Muscle layer of duodenum (tissue), 2 donors: ENCODE results near the gene ARHGEF37.

ENCODE experiments used
- H3K27ac ChIP-seq: one replicate; pipeline ENCODE4 v1.7.0; 2013; ENCODE audit warnings: mild to moderate bottlenecking, low read length
- H3K27me3 ChIP-seq: one replicate; pipeline ENCODE4 v1.7.0; 2013; ENCODE audit warnings: low read depth, mild to moderate bottlenecking, control low read depth, low read length
- H3K36me3 ChIP-seq, 2 donors: one replicate each; pipeline ENCODE4 v1.7.0; 2013; ENCODE audit warnings: low read length in 2 of 2, control low read depth in 1 of 2, mild to moderate bottlenecking in 1 of 2; ENCODE audit not compliant: insufficient read depth in 2 of 2, control insufficient read depth in 1 of 2
- H3K4me1 ChIP-seq, 2 donors: one replicate each; pipeline ENCODE4 v1.7.0; 2013; ENCODE audit warnings: low read length in 2 of 2, mild to moderate bottlenecking in 2 of 2, control low read depth in 1 of 2, moderate library complexity in 1 of 2; ENCODE audit not compliant: insufficient read depth in 2 of 2, control insufficient read depth in 1 of 2
- H3K4me3 ChIP-seq, 2 donors: one replicate each; pipeline ENCODE4 v1.7.0; 2013; ENCODE audit warnings: low read length in 2 of 2, low read depth in 1 of 2, mild to moderate bottlenecking in 1 of 2
- H3K9me3 ChIP-seq, 2 donors: one replicate each; pipeline ENCODE4 v1.7.0; 2013; ENCODE audit warnings: low read length in 2 of 2, control low read depth in 1 of 2, mild to moderate bottlenecking in 1 of 2; ENCODE audit not compliant: control insufficient read depth in 1 of 2
- donor health status: healthy.

ARHGEF37 gene

GRCh38 chr5:149681252-149681651, 100.0 kb downstream of the ARHGEF37 start:
- peaks cover 0 to 8% of the 10 kb centered on the region in 2 donors for H3K4me1 ChIP-seq
- H3K4me3 ChIP-seq: no peak overlapping the region
- no peak overlapping the region for H3K27ac ChIP-seq
- H3K36me3 ChIP-seq: no peaks in the 10 kb centered on the region
- no peaks in the 10 kb centered on the region for H3K9me3 ChIP-seq
- H3K27me3 ChIP-seq: no peaks in the 10 kb centered on the region

- no peak overlapping the region for H3K27ac ChIP-seq
- H3K36me3 ChIP-seq: no peaks in the 10 kb centered on the region
- no peaks in the 10 kb centered on the region for H3K9me3 ChIP-seq
- no peaks in the 10 kb centered on the region for H3K27me3 ChIP-seq
- no peak overlapping the region for H3K4me3 ChIP-seq
- H3K4me1 ChIP-seq: peaks cover 0 to 8% of the 10 kb centered on the region in 2 donors
These were observed 100.6 kb downstream of the ARHGEF37 start for GRCh38 chr5:149681922-149682321.

GRCh38 chr5:149682532-149683075, 101.3 kb downstream of the ARHGEF37 start:
- Histone ChIP-seq H3K27ac (no peak overlapping the region), H3K4me1 (peaks cover 0 to 8% of the 10 kb centered on the region in 2 donors), H3K9me3 (no peaks in the 10 kb centered on the region), H3K36me3 (no peaks in the 10 kb centered on the region), H3K4me3 (no peak overlapping the region), H3K27me3 (no peaks in the 10 kb centered on the region)

- H3K9me3 ChIP-seq: no peaks in the 10 kb centered on the region
- H3K36me3 ChIP-seq: no peaks in the 10 kb centered on the region
- no peak overlapping the region for H3K27ac ChIP-seq
- H3K4me1 ChIP-seq: peaks cover 0 to 8% of the 10 kb centered on the region in 2 donors
- H3K4me3 ChIP-seq: no peak overlapping the region
- H3K27me3 ChIP-seq: no peaks in the 10 kb centered on the region
These were observed 102.7 kb downstream of the ARHGEF37 start for GRCh38 chr5:149683964-149684363.

- peaks cover 0 to 8% of the 10 kb centered on the region in 2 donors for H3K4me1 ChIP-seq
- no peaks in the 10 kb centered on the region for H3K9me3 ChIP-seq
- H3K4me3 ChIP-seq: no peak overlapping the region
- H3K27ac ChIP-seq: no peak overlapping the region
- no peaks in the 10 kb centered on the region for H3K36me3 ChIP-seq
- H3K27me3 ChIP-seq: no peaks in the 10 kb centered on the region
These were observed 103.1 kb downstream of the ARHGEF37 start for GRCh38 chr5:149684371-149684770.
